Thyroid gland (tissue), 4 donors: ENCODE results near the gene PLEKHM3. TPM values are rescaled to one million over a fixed set of nuclear protein-coding genes. Genes with fewer than 3 reads are reported as not detected.

ENCODE experiments used
- DNase-seq, 2 donors: peaks; one replicate each; pipeline ENCODE4 v3.0.0-alpha.2; 2019
- H3K27ac ChIP-seq, 3 donors: fragments of 200-600 bp; sonication (generic); 1 replicate in 2 of 3; 2 replicates in 1 of 3; pipeline ENCODE4 v1.5.1; 2016 to 2019; ENCODE audit warnings: mild to moderate bottlenecking in 1 of 3, moderate library complexity in 1 of 3
- H3K27me3 ChIP-seq: fragments of 200-600 bp; sonication (generic); one replicate; pipeline ENCODE4 v1.5.1; 2019
- H3K36me3 ChIP-seq, 2 donors: fragments of 200-600 bp; sonication (generic); one replicate each; pipeline ENCODE4 v1.5.1; 2016 to 2019
- H3K4me1 ChIP-seq, 2 donors: fragments of 200-600 bp; sonication (generic); one replicate each; pipeline ENCODE4 v1.5.1; 2017 to 2019
- H3K4me3 ChIP-seq, 3 donors: fragments of 200-600 bp; sonication (generic); replicated peaks in 1 of 3; 1 replicate in 2 of 3; 2 replicates in 1 of 3; pipeline ENCODE4 v1.5.1; 2016; ENCODE audit warnings: mild to moderate bottlenecking in 1 of 3
- H3K9me3 ChIP-seq: fragments of 200-600 bp; sonication (generic); one replicate; pipeline ENCODE4 v1.5.1; 2017
- POLR2A ChIP-seq, 2 donors: fragments of 450-650 bp; IDR thresholded peaks; one replicate each; pipeline ENCODE4 v1.6.1; 2017; ENCODE audit warnings: antibody characterized with exemption in 2 of 2, mild to moderate bottlenecking in 2 of 2, moderate library complexity in 1 of 2
- WGBS, 2 donors: methylation state at CpG; one replicate each; pipeline ENCODE4 v1.1.5; 2017; 5-methylcytosine and 5-hydroxymethylcytosine counted together
- intact Hi-C: fragments of 100-400 bp; cut with DNase I; formaldehyde crosslinking; loops from one replicate; pipeline ENCODE4 v1.15.1; 2023
- total RNA-seq, 4 donors: library from RNA; depleted of rRNA; stranded (reverse); fragments of >200 nt; gene quantifications; one replicate each; pipeline ENCODE4 v1.2.3, GENCODE V29; 2016
- TF ChIP-seq, protein P1 (sequence below), 6 experiments: fragments of 200-600 bp in 3 of 6; fragments of 450-650 bp in 3 of 6; sonication (generic) in 3 of 6; IDR thresholded peaks; one replicate each; pipeline ENCODE4 v1.5.1; 2016 to 2019; ENCODE audit warnings: antibody characterized with exemption in 6 of 6, mild to moderate bottlenecking in 2 of 6, inconsistent platforms in 1 of 6, moderate library complexity in 1 of 6

PLEKHM3 gene
- total RNA-seq, 4 donors from 2014 or later: 42.2 to 53.0 (median 44.5) TPM

DNA sequence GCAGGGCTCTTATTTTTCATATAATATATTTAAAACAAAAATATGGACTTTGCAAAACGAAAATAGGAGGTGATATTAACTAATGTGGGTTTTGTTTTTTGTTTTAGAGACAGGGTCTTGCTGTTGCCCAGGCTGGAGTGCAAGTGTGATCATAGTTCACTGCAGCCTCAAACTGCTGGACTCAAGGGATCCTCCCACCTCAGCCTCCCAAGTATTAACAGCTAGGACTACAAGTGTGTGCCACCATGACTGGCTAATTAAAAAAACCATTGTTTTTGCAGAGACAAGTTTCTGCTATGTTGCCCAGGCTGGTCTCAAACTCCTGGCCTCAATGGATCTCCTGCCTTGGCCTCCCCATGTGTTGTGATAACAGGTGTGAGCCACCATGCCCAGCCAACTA lies 185.2 kb downstream of the PLEKHM3 start:
- H3K4me1 ChIP-seq: peaks cover 0 to 5% of the 10 kb centered on the region in 2 donors
- no peaks in the 10 kb centered on the region for H3K36me3 ChIP-seq
- 83 to 100% methylated on average over 1 of the region's 1 CpG for WGBS, 2 donors
- no peaks in the 10 kb centered on the region for H3K9me3 ChIP-seq
- no peak for TF ChIP-seq POLR2A (IDR thresholded peaks at IDR 0.05)
- TF ChIP-seq, protein P1, sequence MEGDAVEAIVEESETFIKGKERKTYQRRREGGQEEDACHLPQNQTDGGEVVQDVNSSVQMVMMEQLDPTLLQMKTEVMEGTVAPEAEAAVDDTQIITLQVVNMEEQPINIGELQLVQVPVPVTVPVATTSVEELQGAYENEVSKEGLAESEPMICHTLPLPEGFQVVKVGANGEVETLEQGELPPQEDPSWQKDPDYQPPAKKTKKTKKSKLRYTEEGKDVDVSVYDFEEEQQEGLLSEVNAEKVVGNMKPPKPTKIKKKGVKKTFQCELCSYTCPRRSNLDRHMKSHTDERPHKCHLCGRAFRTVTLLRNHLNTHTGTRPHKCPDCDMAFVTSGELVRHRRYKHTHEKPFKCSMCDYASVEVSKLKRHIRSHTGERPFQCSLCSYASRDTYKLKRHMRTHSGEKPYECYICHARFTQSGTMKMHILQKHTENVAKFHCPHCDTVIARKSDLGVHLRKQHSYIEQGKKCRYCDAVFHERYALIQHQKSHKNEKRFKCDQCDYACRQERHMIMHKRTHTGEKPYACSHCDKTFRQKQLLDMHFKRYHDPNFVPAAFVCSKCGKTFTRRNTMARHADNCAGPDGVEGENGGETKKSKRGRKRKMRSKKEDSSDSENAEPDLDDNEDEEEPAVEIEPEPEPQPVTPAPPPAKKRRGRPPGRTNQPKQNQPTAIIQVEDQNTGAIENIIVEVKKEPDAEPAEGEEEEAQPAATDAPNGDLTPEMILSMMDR (IDR thresholded peaks at IDR 0.05): no peak
- no peak for DNase-seq
- no peak overlapping the region for H3K4me3 ChIP-seq
- H3K27ac ChIP-seq: no peak overlapping the region
- intact Hi-C loops: no loop called here
- no peaks in the 10 kb centered on the region for H3K27me3 ChIP-seq

DNA sequence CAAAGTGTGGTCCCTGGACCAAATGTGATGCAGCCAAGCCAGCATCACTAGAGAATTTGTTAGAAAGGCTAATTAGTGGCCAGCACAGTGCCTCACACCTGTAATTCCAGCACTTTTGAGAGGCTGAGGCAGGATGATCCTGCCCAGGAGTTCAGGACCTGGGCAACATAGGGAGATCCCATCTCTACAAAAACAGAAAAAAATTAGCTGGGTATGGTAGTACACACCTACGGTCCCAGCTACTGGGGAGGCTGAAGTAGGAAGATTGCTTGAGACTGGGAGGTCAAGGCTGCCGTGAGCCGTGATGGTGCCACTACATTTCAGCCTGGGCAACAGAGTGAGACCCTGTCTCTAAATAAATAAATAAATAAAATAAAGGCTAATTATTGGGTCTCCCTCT lies 185.8 kb downstream of the PLEKHM3 start:
- no peak for DNase-seq
- H3K4me3 ChIP-seq: no peak overlapping the region
- no peak overlapping the region for H3K27ac ChIP-seq
- WGBS, 2 donors: 96 to 97% methylated on average over 3 of the region's 3 CpGs
- H3K4me1 ChIP-seq: peaks cover 0 to 5% of the 10 kb centered on the region in 2 donors
- no peak for TF ChIP-seq POLR2A (IDR thresholded peaks at IDR 0.05)
- TF ChIP-seq, protein P1 (IDR thresholded peaks at IDR 0.05): no peak
- no peaks in the 10 kb centered on the region for H3K27me3 ChIP-seq
- H3K9me3 ChIP-seq: no peaks in the 10 kb centered on the region
- intact Hi-C loops: no loop called here
- H3K36me3 ChIP-seq: no peaks in the 10 kb centered on the region

DNA sequence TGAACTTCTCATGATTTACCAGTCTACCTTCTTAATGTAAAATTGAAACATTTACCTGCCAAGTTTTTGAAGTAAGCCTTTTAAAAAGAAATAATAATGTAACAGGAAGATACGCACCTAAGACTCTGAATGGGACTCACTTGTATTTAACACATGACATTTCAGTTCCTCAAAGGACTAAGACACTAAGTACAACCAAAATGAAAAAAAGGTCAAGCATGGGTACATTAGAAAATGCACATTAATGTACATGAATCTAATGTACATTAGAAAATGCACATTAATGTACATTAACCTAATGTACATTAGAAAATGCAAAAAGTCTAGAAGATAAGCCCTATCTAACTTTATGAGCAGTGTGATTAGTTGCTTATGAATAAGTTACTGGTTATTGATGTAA lies 186.3 kb downstream of the PLEKHM3 start:
- Histone ChIP-seq H3K4me1 (peaks cover 0 to 5% of the 10 kb centered on the region in 2 donors), H3K27ac (no peak overlapping the region), H3K9me3 (no peaks in the 10 kb centered on the region), H3K27me3 (no peaks in the 10 kb centered on the region), H3K36me3 (no peaks in the 10 kb centered on the region), H3K4me3 (no peak overlapping the region)
- intact Hi-C loops: no loop called here
- 94 to 96% methylated on average over 1 of the region's 1 CpG for WGBS, 2 donors
- no peak for TF ChIP-seq POLR2A (IDR thresholded peaks at IDR 0.05)
- TF ChIP-seq, protein P1 (IDR thresholded peaks at IDR 0.05): no peak
- DNase-seq: no peak

DNA sequence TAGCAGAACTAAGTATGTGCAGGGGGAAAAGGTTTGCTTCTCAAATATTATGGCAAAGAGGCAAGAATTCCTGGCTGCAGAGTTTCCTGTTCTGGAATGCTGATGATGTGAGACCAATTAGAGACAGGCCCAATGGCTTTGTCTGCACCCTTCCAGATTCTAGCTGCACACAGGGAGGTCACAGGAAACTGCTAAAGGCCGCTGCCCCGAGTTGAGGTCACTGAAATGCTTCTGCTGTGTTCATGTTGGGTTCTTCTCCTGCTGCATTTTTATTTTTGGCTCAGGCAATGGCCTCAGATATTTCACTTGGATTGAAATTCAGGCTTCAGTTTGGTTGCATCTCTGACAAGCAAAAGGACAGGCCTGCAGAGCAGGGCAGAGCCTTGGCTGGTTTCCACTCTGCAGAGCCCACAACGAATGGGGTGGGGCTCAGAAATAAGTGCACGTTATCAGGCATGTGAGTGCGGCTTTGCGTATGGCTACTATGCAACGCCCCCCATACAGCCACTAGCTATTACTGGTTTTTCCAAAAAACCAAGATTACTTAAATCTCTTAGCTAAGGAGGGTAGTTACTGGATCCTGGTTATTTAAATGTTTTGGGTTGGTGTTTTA lies 188.7 kb downstream of the PLEKHM3 start:
- no peaks in the 10 kb centered on the region for H3K9me3 ChIP-seq
- no peak for DNase-seq
- WGBS, 2 donors: 59 to 61% methylated on average over 7 of the region's 7 CpGs
- no peak overlapping the region for H3K4me3 ChIP-seq
- TF ChIP-seq, protein P1 (IDR thresholded peaks at IDR 0.05): no peak
- no peak for TF ChIP-seq POLR2A (IDR thresholded peaks at IDR 0.05)
- no peaks in the 10 kb centered on the region for H3K36me3 ChIP-seq
- peaks cover 0 to 5% of the 10 kb centered on the region in 2 donors for H3K4me1 ChIP-seq
- no peak overlapping the region for H3K27ac ChIP-seq
- no peaks in the 10 kb centered on the region for H3K27me3 ChIP-seq
- intact Hi-C loops: no loop called here

DNA sequence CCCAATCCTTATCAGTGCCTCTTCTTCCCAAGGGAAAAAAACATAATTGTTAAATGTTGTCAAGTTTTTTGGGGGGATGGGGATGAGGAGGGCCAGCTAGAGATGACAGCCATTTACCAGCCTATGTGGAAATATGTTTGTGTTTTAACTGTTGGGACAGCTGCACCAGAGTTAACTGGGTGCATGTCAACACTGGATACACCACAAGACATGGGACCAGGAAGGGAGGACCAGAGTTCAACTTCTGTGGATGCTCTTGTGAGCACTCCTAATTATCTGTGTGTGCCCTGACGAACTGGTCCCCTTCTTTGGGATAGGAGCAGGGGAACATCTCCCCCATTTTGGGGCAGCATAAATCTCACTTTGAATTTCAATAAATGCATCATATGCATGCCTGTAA lies 189.5 kb downstream of the PLEKHM3 start:
- no peak overlapping the region for H3K27ac ChIP-seq
- WGBS, 2 donors: 100% methylated on average over 1 of the region's 1 CpG
- intact Hi-C loops: no loop called here
- H3K36me3 ChIP-seq: no peaks in the 10 kb centered on the region
- H3K9me3 ChIP-seq: no peaks in the 10 kb centered on the region
- no peak for DNase-seq
- no peaks in the 10 kb centered on the region for H3K27me3 ChIP-seq
- no peak overlapping the region for H3K4me3 ChIP-seq
- peaks cover under 1 to 5% of the 10 kb centered on the region in 2 donors for H3K4me1 ChIP-seq
- no peak for TF ChIP-seq POLR2A (IDR thresholded peaks at IDR 0.05)
